Stomach (tissue), 19 donors: ENCODE results near the gene ASS1. TPM values are rescaled to one million over a fixed set of nuclear protein-coding genes. Genes with fewer than 3 reads are reported as not detected.
A peak's percentile ranks its signal among the peaks of the same experiment; 100 is the strongest.

Source experiments
- DNase-seq, 2 donors: peaks; one replicate each; pipeline versions ENCODE4 v3.0.0 to v3.0.0-alpha.2; 2013 to 2019
- H3K27ac ChIP-seq, 5 donors: fragments of 200-600 bp in 4 of 5; sonication (generic) in 4 of 5; one replicate each; pipeline ENCODE4 v1.5.1; 2013 to 2019; ENCODE audit warnings: mild to moderate bottlenecking in 1 of 5, moderate library complexity in 1 of 5
- H3K27me3 ChIP-seq, 3 donors: fragments of 200-600 bp; sonication (generic); one replicate each; pipeline ENCODE4 v1.5.1; 2017 to 2019; ENCODE audit warnings: mixed run types in 1 of 3
- H3K36me3 ChIP-seq, 4 donors: fragments of 200-600 bp; sonication (generic); 1 replicate in 3 of 4; 2 replicates in 1 of 4; pipeline ENCODE4 v1.5.1; 2016 to 2019
- H3K4me1 ChIP-seq, 4 donors: fragments of 200-600 bp; sonication (generic); one replicate each; pipeline ENCODE4 v1.5.1; 2016 to 2019
- H3K4me3 ChIP-seq, 4 donors: fragments of 200-600 bp; sonication (generic) in 3 of 4; one replicate each; pipeline ENCODE4 v1.5.1; 2016 to 2019; ENCODE audit warnings: mild to moderate bottlenecking in 1 of 4
- H3K9me3 ChIP-seq, 4 donors: fragments of 200-600 bp; sonication (generic); one replicate each; pipeline ENCODE4 v1.5.1; 2016 to 2019
- CTCF ChIP-seq, 7 experiments: fragments of 450-650 bp in 4 of 7; fragments of 200-600 bp in 3 of 7; sonication (generic) in 3 of 7; IDR thresholded peaks; one replicate each; pipeline ENCODE4 v1.5.1; 2016 to 2019; ENCODE audit warnings: antibody characterized with exemption in 7 of 7, control low read depth in 2 of 7, mild to moderate bottlenecking in 1 of 7
- EP300 ChIP-seq: sonication (generic); formaldehyde crosslinking; IDR thresholded peaks from one replicate; pipeline ENCODE4 v1.6.1; 2017; ENCODE audit warnings: antibody characterized with exemption
- POLR2A ChIP-seq, 4 donors: fragments of 450-650 bp; IDR thresholded peaks; one replicate each; pipeline ENCODE4 v1.6.1; 2016; ENCODE audit warnings: antibody characterized with exemption in 4 of 4, control low read depth in 2 of 4, mild to moderate bottlenecking in 1 of 4, moderate library complexity in 1 of 4
- POLR2AphosphoS5 ChIP-seq, 3 donors: sonication (generic); formaldehyde crosslinking; IDR thresholded peaks; one replicate each; pipeline ENCODE4 v1.6.1; 2016; ENCODE audit warnings: antibody characterized with exemption in 3 of 3
- WGBS, 5 donors: extraction: QIAGEN DNeasy Blood & Tissue Kit in 3 of 5; methylation state at CpG; one replicate each; pipeline versions ENCODE4 v1.1.5 to v1.1.7; 2013 to 2018; 5-methylcytosine and 5-hydroxymethylcytosine counted together
- intact Hi-C: fragments of 100-400 bp; cut with DNase I; formaldehyde crosslinking; loops from one replicate; pipeline ENCODE4 v1.15.1; 2023; ENCODE audit warnings: low total_unique reads
- long read RNA-seq, 10 donors: transcript quantifications; one replicate each; lab custom pipeline, GENCODE V29; 2026
- polyA plus RNA-seq, 3 donors: library from polyadenylated mRNA; stranded (reverse); fragments of 200-250 nt; gene quantifications; one replicate each; pipeline ENCODE4 v1.2.3, GENCODE V29; 2013
- total RNA-seq, 5 donors: library from RNA; depleted of rRNA; stranded (reverse); fragments of >200 nt; gene quantifications; one replicate each; pipeline versions ENCODE4 v1.1.0 to v1.2.3, GENCODE V29; 2014 to 2016
- donor health status: healthy with polysubstance abuse.
- donor health status: Bipolar disorder and iron deficiency.
- donor health status: healthy.

The ASS1 gene
- total RNA-seq (10 to 100 TPM in 4 of 5 donors, 1 to 10 TPM in 1; 9.8 to 88.8 (median 51.9) TPM), polyA plus RNA-seq (100 to 1,000 TPM in 1 of 3 donors, 10 to 100 TPM in 2; 65.8 to 147 (median 94.4) TPM)
- long read RNA-seq, donor 1, transcript ASS1-201 (15 exons, 1,564 nt) = major isoform, 7 of 15 reads
- long read RNA-seq, donor 1, partial matches to known transcripts = 6 of 15 reads
- long read RNA-seq, donor 1, other reads (novel, unspliced or antisense) = 0 of 15 reads
- long read RNA-seq, donor 2, transcript ASS1-201 (15 exons, 1,564 nt) = major isoform, 20 of 26 reads
- long read RNA-seq, donor 2, partial matches to known transcripts = 5 of 26 reads
- long read RNA-seq, donor 2, other reads (novel, unspliced or antisense) = 0 of 26 reads
- long read RNA-seq, donor 3, partial matches to known transcripts = 0 of 4 reads
- long read RNA-seq, donor 3, other reads (novel, unspliced or antisense) = 0 of 4 reads
- long read RNA-seq, donor 4, partial matches to known transcripts = 0 of 1 reads
- long read RNA-seq, donor 4, other reads (novel, unspliced or antisense) = 0 of 1 reads
- long read RNA-seq, donor 5, transcript ASS1-201 (15 exons, 1,564 nt) = major isoform, 9 of 9 reads
- long read RNA-seq, donor 5, partial matches to known transcripts = 0 of 9 reads
- long read RNA-seq, donor 5, other reads (novel, unspliced or antisense) = 0 of 9 reads
- long read RNA-seq, donor 6, transcript ASS1-201 (15 exons, 1,564 nt) = major isoform, 17 of 17 reads
- long read RNA-seq, donor 6, partial matches to known transcripts = 0 of 17 reads
- long read RNA-seq, donor 6, other reads (novel, unspliced or antisense) = 0 of 17 reads
- long read RNA-seq, donor 7, transcript ASS1-201 (15 exons, 1,564 nt) = major isoform, 18 of 18 reads
- long read RNA-seq, donor 7, partial matches to known transcripts = 0 of 18 reads
- long read RNA-seq, donor 7, other reads (novel, unspliced or antisense) = 0 of 18 reads
- long read RNA-seq, donor 8, partial matches to known transcripts = 0 of 4 reads
- long read RNA-seq, donor 8, other reads (novel, unspliced or antisense) = 0 of 4 reads
- long read RNA-seq, donor 9, transcript ASS1-201 (15 exons, 1,564 nt) = major isoform, 7 of 7 reads
- long read RNA-seq, donor 9, partial matches to known transcripts = 0 of 7 reads
- long read RNA-seq, donor 9, other reads (novel, unspliced or antisense) = 0 of 7 reads
- long read RNA-seq, donor 10, transcript ASS1-201 (15 exons, 1,564 nt) = major isoform, 16 of 25 reads
- long read RNA-seq, donor 10, partial matches to known transcripts = 8 of 25 reads
- long read RNA-seq, donor 10, other reads (novel, unspliced or antisense) = 0 of 25 reads

- H3K27ac ChIP-seq = peak within 1 kb of the TSS; percentile 69 to 92 (median 83)
- H3K9me3 ChIP-seq = peaks cover 5 to 14% (median 10%) of the 10 kb centered on the region in 4 donors
- 0 to 2% (median 1%) methylated on average over 8 to 66 of the region's 66 CpGs for WGBS, 5 donors
- intact Hi-C loops = no loop called here
- H3K36me3 ChIP-seq = no peaks in the 10 kb centered on the region
- peaks cover 26 to 56% (median 44%) of the 10 kb centered on the region in 4 donors for H3K4me1 ChIP-seq
- peaks cover 0 to 27% (median 0%) of the 10 kb centered on the region in 3 donors for H3K27me3 ChIP-seq
- TF ChIP-seq POLR2A (IDR thresholded peaks at IDR 0.05) (no peak), CTCF (IDR thresholded peaks at IDR 0.05) (no peak), EP300 (no peak), POLR2AphosphoS5 (IDR thresholded peaks at IDR 0.05) (peak in 2 of 3 donors; percentile 70 to 87)
- DNase-seq = peak; percentile 89 to 90
- H3K4me3 ChIP-seq = peak within 1 kb of the TSS; percentile 55 to 75 (median 66)
These were observed at the start of gene ASS1 for GRCh38 chr9:130444565-130445221. Gene ASS1 (plus strand): TSS chr9:130444961. CDS start chr9:130452229, 7,268 bp downstream.

GRCh38 chr9:130395810-130396435 is 48.8 kb upstream of the ASS1 start:
- peaks cover 0 to 10% (median 0%) of the 10 kb centered on the region in 4 donors for H3K36me3 ChIP-seq
- TF ChIP-seq POLR2A (IDR thresholded peaks at IDR 0.05) (no peak), CTCF (IDR thresholded peaks at IDR 0.05) (no peak), EP300 (no peak), POLR2AphosphoS5 (IDR thresholded peaks at IDR 0.05) (no peak)
- no peaks in the 10 kb centered on the region for H3K9me3 ChIP-seq
- H3K27ac ChIP-seq = no peak overlapping the region
- WGBS, 5 donors = 88 to 92% (median 90%) methylated on average over 12 to 26 of the region's 26 CpGs
- H3K4me1 ChIP-seq = no peaks in the 10 kb centered on the region
- no peak overlapping the region for H3K4me3 ChIP-seq
- intact Hi-C loops = no loop called here
- DNase-seq = no peak
- peaks cover 0 to 22% (median 0%) of the 10 kb centered on the region in 3 donors for H3K27me3 ChIP-seq

DNA sequence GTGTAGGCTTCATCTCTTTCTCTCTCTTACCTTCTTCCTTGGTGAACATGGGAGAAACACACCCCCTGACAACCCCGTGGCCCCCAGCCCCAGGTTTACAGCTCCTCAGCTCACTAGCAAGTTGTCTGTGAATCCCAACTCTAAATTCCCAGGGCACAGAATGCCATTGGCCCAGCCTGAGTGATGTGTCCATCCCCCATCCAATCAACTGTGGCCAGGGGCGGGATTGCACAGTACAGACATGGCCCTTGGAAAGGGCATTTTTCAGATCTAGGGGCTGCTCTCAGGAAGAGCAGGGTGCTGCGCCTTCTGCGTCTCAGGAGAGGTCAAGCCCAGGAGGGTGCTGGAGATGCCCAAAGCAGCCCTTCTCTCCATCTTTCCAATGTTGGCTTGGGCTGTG is 48.2 kb upstream of the ASS1 start:
- TF ChIP-seq CTCF (IDR thresholded peaks at IDR 0.05) (no peak), POLR2A (IDR thresholded peaks at IDR 0.05) (no peak), POLR2AphosphoS5 (IDR thresholded peaks at IDR 0.05) (no peak), EP300 (no peak)
- H3K36me3 ChIP-seq = peaks cover 0 to 3% (median 0%) of the 10 kb centered on the region in 4 donors

More for the DNA sequence above, 48.2 kb upstream of the ASS1 start:
- Histone ChIP-seq H3K4me1 (no peaks in the 10 kb centered on the region), H3K27me3 (peaks cover 0 to 15% (median 0%) of the 10 kb centered on the region in 3 donors), H3K9me3 (no peaks in the 10 kb centered on the region), H3K4me3 (no peak overlapping the region), H3K27ac (no peak overlapping the region)
- DNase-seq = no peak
- WGBS, 5 donors = 89 to 95% (median 93%) methylated on average over 3 to 4 of the region's 4 CpGs
- intact Hi-C loops = no loop called here
